ENCODE data around the gene CLASP1.

CLASP1 gene

GRCh38 chr2:121436918-121437317 is 212.3 kb downstream of the CLASP1 start:
- no peak for DNase-seq (ENCODE audit: extremely low read depth in 1 of 2, low read depth in 1 of 2)

GRCh38 chr2:121435790-121436189 is 213.5 kb downstream of the CLASP1 start:
- no peak for DNase-seq (ENCODE audit: extremely low read depth in 1 of 2, low read depth in 1 of 2)

- DNase-seq (ENCODE audit: extremely low read depth in 1 of 2, low read depth in 1 of 2): no peak
These were observed 218.0 kb downstream of the CLASP1 start for GRCh38 chr2:121431214-121431613.

GRCh38 chr2:121429927-121430520 is 219.2 kb downstream of the CLASP1 start:
- DNase-seq (ENCODE audit: extremely low read depth in 1 of 2, low read depth in 1 of 2): no peak

- no peak for DNase-seq (ENCODE audit: extremely low read depth in 1 of 2, low read depth in 1 of 2)
These were observed 220.0 kb downstream of the CLASP1 start for GRCh38 chr2:121429119-121429903.

- no peak for DNase-seq (ENCODE audit: extremely low read depth in 1 of 2, low read depth in 1 of 2)
These were observed 222.0 kb downstream of the CLASP1 start for GRCh38 chr2:121427187-121427689.

GRCh38 chr2:121420486-121420885 is 228.8 kb downstream of the CLASP1 start:
- DNase-seq (ENCODE audit: extremely low read depth in 1 of 2, low read depth in 1 of 2): no peak

GRCh38 chr2:121419081-121419699 is 230.1 kb downstream of the CLASP1 start:
- no peak for DNase-seq (ENCODE audit: extremely low read depth in 1 of 2, low read depth in 1 of 2)

GRCh38 chr2:121418494-121419058 is 230.7 kb downstream of the CLASP1 start:
- DNase-seq (ENCODE audit: extremely low read depth in 1 of 2, low read depth in 1 of 2): no peak

GRCh38 chr2:121417826-121418225 is 231.4 kb downstream of the CLASP1 start:
- no peak for DNase-seq (ENCODE audit: extremely low read depth in 1 of 2, low read depth in 1 of 2)

GRCh38 chr2:121415727-121416126 is 233.5 kb downstream of the CLASP1 start:
- DNase-seq (ENCODE audit: extremely low read depth in 1 of 2, low read depth in 1 of 2): no peak

GRCh38 chr2:121412349-121412748 is 236.9 kb downstream of the CLASP1 start:
- DNase-seq (ENCODE audit: extremely low read depth in 1 of 2, low read depth in 1 of 2): no peak

- no peak for DNase-seq (ENCODE audit: extremely low read depth in 1 of 2, low read depth in 1 of 2)
These were observed 239.3 kb downstream of the CLASP1 start for GRCh38 chr2:121409966-121410365.

GRCh38 chr2:121409388-121409787 is 239.9 kb downstream of the CLASP1 start:
- no peak for DNase-seq (ENCODE audit: extremely low read depth in 1 of 2, low read depth in 1 of 2)

GRCh38 chr2:121408641-121409040 is 240.6 kb downstream of the CLASP1 start:
- DNase-seq (ENCODE audit: extremely low read depth in 1 of 2, low read depth in 1 of 2): no peak

- DNase-seq (ENCODE audit: extremely low read depth in 1 of 2, low read depth in 1 of 2): no peak
These were observed 244.0 kb downstream of the CLASP1 start for GRCh38 chr2:121405233-121405632.

- no peak for DNase-seq (ENCODE audit: extremely low read depth in 1 of 2, low read depth in 1 of 2)
These were observed 249.1 kb downstream of the CLASP1 start for GRCh38 chr2:121400201-121400600.

- DNase-seq (ENCODE audit: extremely low read depth in 1 of 2, low read depth in 1 of 2): no peak
These were observed 250.4 kb downstream of the CLASP1 start for GRCh38 chr2:121398853-121399252.

GRCh38 chr2:121390082-121390692 is 259.1 kb downstream of the CLASP1 start:
- DNase-seq (ENCODE audit: extremely low read depth in 1 of 2, low read depth in 1 of 2): no peak

- no peak for DNase-seq (ENCODE audit: extremely low read depth in 1 of 2, low read depth in 1 of 2)
These were observed 260.9 kb downstream of the CLASP1 start for GRCh38 chr2:121388371-121388770.

Data from activated CD8-positive, alpha-beta memory T cell treated with anti-CD3 and anti-CD28 coated beads for 1 hour (primary cell).